ENCODE results near the gene TRMT10C. TPM values are rescaled to one million over a fixed set of nuclear protein-coding genes. Genes with fewer than 3 reads are reported as not detected.

Gene TRMT10C
- total RNA-seq: 17.4 and 17.5 TPM in 2 replicates

DNA sequence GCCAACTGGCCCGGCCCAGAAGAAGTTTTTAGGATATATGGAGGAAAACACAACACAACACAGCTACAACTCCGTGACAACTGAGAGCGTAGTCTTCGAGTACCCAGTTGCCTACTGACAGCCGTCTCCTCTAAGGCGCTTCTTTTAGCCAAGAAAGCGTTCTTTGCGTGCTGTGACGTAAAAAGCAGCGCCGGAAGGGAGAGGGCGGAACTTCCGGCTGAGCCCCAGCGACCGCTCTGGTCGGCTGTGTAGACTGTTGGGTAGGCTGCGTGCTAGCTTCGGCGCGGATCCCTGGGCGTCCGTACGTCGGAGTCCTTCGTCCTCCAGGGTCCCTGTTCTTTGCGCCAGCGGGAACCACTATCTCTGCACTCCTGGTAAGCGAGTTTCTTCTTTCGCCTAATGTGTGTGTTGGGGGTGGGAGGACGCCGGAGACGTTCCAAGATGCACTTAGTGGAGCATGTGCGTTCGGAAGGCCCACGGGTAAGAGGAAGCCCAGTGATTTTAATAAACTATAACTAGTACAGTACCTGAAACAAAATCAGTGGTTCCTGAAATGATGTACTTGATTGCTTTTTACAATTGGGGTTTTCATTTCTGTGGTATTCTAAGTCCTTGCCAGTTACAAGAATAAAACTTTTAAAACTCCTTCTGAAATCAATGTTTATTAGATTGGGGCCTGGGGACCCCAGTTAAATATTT, at the start of gene TRMT10C:
TSS of gene TRMT10C (plus strand) at position 239 of the 699 bp plus-strand sequence. CDS start 2,914 bp downstream, outside the sequence.

DNA sequence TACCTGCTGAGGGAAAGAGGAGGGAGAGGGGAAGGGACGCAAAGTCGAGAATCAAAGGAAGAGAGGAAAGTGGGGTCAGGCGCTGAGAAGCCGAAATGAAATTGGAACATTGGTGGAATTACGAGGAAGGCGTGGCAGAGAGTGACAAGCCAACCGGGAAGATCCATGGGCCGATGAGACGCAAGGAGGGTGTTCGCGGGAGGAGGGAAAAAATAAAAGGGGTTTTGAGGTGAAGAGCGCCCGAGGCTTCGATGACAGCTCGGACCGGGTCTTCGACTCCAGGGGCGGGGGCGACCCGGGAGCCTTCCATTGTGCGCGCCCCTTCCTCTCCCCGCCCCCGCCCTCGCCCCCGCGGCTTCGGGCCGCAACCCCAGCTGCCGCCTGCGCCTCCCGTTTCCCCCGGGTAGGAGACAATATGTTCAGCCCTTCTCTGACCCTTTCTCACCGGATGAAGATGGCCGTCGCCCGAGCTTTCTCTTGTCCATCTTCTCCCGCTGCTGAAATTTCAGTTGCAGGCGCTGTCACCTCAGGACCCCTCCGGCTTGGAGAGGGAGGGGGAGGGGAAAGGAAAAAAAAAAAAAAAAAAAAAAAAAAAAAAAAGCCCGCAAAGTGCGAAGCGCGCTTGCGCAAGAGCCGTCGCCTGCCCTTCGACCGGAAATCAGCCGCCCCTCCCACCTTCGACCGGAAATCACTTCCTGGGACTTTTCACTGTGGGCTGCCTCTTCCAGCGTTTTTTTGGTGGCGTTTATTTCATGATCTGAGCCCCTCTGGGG, 48.8 kb upstream of the TRMT10C start, which contains the start of gene SENP7:
TSS of gene SENP7 (minus strand) at position 567 of the 773 bp plus-strand sequence. CDS start at position 485, 82 bp downstream.

GRCh38 chr3:101573449-101574387, 12.1 kb downstream of the TRMT10C start, which contains the start of gene PCNP:
Gene PCNP (plus strand): TSS chr3:101574180. CDS start chr3:101574216, 36 bp downstream.

Other genes with a start within 250 kb of the TRMT10C start
- 0.20 and 0.37 TPM in 2 replicates for gene IMPG2, start 241.3 kb upstream of the TRMT10C start, total RNA-seq
- gene SENP7, start 48.7 kb upstream of the TRMT10C start, total RNA-seq: 5.4 and 11.0 TPM in 2 replicates
- 43.2 and 63.2 TPM in 2 replicates for gene PCNP, start 12.3 kb downstream of the TRMT10C start, total RNA-seq
- 11.4 and 12.3 TPM in 2 replicates for gene ZBTB11, start 115.3 kb downstream of the TRMT10C start, total RNA-seq
- 1,532 and 1,545 TPM in 2 replicates for gene RPL24, start 124.8 kb downstream of the TRMT10C start, total RNA-seq
- 3.3 and 4.1 TPM in 2 replicates for gene CEP97, start 162.7 kb downstream of the TRMT10C start, total RNA-seq
- gene NXPE3, start 217.3 kb downstream of the TRMT10C start, total RNA-seq: 18.5 and 25.3 TPM in 2 replicates